COR-L47 (cell line): Measurements from ENCODE around the gene CABP1.

Experiments
- DNase-seq: peaks from one replicate; lab custom pipeline; 2025; lab: John Stamatoyannopoulos, UW

CABP1 gene

DNA sequence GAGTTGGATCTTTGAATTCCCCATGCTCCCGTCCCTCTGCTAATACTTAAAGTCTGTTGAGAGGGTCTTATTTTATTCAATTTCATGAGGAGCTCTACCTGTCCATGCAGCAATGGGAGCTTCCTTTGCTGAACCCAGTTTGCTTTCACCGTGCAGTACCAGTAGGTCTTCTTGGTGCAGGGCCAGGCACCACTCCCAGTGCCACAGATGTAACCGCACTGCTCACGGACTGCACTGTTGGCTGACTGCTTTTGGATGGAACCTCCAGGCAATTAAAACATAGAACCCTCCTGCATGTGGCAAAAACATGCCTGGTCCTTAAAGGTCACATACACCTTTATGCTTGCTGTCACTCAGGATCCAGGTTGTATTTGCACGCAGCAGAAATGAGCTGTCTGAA is 9.3 kb upstream of the CABP1 start:
- DNase-seq: no peak

DNA sequence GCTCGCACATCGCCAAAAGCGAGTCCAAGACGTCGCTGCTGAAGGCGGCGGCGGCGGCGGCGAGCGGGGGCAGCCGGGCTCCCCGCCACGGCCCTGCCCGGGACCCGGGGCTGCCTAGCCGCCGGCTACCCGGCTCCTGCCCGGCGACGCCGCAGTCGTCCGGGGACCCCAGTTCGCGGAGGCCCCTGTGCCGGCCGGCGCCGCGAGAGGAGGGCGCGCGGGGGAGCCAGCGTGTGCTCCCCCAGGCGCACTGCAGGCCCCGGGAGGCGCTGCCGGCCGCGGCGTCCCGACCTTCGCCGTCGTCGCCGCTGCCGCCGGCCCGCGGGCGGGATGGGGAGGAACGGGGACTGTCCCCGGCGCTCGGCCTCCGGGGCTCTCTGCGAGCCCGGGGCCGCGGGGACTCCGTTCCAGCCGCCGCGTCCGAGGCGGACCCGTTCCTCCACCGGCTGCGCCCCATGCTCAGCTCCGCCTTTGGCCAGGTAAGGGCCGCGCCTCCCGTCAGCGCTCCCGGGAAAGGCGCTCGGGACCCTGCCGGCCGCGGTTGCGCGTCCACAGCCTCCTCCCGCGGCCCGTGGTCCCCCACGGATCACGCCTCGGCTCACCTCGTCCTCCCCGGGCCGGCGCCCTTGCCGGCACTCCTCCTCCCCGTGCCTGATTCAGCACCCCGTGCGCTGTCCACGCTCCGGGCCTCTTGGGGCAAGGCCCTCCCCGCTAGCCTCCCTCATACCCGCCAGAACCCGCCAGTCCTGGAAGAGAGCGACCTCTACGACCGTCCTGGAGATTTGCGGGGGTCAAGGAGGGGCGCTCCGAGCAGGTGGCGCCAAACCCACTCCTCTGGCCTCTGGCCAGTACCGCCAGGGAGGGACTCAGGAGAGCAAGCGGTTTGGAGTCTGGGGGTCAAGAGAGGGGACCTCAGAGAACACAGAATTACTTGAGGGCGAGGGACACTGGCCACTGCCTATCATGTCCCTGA is 721 bp downstream of the CABP1 start:
- no peak for DNase-seq

DNA sequence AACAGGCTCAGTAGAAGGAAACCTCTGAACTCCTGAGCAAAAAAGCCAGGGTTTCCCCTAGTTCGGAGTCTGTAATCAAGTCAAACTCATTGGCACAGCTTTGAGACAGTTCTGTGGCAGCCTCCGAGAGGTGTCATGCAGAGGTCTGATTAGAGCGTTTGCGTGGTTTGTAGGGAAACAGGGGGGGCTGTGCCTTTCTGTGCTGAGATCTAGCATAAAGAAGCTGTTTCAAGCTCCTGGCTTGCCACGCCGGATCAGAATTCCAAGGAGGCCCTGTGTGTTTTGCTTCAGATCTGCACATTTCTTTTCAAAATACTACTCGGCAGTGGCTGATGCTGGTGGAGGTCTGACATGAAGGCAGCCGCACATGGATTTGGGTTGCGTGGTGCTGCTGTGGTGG is 1.7 kb downstream of the CABP1 start:
- no peak for DNase-seq

DNA sequence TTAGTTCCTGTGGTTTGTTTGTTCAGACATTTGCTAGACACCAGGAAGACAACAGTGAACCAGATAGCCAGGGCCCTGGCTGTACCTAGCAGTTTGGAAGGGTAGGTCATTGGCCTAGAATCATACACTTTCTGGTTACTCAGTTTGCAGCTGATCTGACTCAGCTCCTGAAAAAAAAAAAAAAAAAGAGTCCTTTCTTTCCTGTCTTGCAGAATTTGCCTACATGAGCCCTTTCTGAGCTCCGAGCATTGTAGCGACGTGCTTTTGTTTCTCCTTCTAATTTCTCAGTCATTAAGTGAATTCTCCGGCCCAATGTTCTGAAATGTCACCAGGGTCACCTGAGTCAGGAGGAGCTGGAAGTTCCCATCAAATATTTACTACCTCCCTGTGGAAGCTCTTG is 2.4 kb downstream of the CABP1 start:
- DNase-seq: no peak

DNA sequence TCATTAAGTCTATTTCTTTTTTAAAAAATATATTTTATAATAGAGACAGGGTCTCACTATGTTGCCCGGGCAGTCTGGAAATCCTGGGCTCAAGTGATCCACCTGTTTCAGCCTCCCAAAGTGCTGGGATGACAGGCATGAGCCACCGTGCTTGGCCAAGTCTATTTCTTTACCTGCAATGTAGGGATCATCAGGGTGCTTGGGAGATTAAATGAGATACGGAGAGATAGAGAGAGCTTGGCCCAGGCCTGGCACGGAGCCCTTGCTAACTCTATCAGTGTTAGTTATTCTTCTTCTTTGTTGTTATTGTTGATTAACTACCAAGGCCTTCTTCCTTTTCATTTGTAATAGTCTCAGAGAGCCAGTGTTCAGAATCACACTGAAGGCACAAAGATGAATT is 3.1 kb downstream of the CABP1 start:
- DNase-seq: no peak

DNA sequence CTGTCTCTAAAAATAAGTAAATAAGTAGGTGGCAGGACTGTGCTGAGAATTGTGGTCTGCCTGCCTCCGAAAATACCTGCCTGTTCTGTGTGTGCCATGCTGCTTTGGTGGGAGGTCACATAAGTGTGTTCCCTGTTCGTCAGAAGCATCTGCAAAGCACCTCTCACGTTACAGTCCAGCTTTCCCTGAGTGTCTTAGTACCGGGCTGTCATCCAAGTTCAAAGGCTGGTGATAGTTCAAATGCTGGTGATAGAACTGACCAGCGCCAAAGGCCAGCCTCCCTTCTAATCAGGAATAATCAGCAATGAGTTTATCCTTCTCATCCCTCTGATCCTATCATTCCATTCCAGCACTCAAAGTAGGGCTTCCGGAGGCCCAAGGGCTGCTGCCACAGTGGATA is 5.6 kb downstream of the CABP1 start:
- no peak for DNase-seq

DNA sequence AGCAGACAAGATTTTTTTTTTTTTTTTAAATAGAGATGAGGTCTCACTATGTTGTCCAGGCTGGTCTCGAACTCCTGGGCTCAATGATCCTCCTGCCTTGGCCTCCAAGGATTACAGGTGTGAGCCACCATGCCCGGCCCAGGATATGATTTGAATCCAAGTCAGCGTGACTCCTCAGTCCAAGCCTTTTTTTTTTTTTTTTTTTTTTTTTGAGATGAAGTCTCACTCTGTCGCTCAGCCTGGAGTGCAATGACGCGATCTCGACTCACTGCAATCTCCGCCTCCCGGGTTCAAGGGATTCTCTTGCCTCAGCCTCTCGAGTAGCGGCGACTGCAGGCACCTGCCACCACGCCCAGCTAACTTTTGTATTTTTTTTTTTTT is 6.9 kb downstream of the CABP1 start:
- DNase-seq: no peak

DNA sequence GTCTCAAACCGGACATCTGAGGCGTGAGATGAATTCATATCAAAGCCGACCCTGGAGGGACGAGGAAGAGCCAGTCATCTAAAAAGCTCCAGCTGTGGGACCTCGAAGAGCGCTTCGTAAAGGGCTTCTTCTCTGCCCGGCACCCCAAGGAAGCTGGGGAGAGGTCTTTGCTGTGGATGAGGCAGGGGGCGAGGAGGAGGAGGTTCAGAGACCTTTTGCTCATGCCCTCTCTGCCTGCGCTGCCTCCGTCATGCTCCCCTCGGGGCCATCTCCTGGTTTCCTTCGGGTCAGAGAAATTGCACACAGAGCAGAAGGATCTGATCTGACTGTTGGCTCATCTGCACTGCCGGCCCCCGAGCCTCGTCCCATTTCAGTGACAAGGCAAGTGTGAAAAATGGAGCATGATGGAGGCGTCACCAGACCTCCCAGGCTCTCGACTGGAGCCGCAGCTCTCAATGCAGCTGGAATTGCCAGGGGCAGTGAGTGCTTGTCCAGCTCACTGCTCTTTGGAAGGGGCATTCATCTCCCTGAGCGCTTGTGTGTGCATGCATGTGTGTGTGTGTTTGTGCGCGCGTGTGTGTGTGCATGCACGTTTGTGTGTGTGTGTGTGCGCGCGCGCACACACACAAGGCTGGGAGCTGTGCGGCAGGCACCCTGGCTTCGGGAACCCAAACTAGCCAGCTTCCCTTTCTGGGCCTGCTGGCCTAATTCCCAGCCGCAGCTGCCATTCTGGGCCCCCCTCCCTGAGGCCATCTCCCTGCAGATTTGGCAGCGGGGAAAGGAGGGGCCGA is 9.2 kb downstream of the CABP1 start:
- no peak for DNase-seq

DNA sequence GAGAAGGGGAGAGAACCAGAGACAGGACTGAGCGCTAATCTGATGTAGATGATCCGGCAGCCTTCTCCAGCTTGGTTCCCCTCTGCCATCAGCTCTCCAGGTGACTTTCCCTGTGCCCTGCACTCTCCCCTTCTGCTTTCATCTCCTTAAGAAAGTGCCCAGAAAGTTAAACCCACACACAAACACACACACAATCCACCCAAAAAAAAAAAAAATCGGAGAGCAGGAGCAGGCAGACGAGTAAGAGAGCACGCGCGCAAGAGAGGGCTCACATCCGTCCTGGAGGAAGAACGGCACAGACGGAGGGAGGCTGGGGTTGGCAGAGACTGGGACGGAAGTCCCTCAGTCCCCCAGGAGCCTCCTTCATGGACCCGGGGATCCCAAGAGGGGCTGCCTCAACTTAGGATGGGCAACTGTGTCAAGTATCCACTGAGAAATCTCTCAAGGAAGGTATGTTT is 9.8 kb downstream of the CABP1 start:
- DNase-seq: no peak

DNA sequence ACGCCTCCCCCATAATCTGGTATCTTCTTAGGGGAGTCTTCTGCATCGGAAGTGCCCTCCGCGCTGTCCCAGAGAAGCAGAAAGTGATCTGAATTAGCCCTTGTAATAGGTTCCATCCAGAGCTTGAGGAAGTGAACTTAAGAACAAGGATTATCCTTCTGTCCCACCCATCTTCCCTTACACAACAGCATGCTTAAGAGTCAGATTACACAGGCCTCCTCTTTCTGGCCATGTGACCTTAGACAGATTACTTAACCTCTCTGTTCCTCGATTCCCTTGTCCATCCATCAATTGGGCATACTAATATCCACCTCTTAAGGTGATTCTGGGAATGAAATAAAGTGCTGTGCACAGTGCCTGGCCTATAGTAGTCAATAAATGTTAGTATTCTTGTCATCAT is 11.4 kb downstream of the CABP1 start:
- no peak for DNase-seq

DNA sequence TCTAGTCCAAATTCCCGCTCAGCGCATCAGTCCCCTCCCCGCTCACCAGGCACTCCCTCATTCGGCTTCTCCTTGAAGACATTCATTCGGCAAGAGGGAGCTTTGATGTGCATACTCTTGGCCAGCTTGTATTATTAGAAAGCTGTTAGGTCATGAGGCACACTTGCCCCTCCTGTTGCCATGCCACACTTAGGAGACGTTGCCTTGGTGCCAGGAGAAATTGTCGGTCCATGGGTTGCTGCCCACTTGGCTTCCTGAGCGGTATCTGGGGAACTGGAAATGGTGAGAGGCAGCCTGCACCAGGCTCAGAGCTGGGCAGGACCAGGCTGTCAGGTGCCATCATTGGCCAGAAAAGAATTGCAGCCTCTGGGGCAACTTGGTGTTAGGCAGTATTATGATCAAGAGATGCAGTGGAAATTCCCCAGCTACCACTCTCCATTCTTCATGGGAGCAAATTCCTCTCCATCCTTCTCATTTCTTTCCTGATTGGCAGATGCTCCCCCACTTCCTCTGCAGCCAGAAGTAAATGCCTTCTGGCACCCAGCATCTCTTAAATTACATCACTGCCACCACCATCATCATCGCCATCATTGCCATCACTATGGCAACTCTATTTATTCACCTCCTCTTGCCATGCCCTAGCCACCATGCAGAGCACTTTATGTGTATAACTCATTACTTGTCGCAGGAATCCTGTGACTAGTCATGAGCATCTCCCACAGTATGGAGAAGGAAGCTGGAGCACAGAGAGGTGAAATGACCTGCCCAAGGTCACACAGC is 12.4 kb downstream of the CABP1 start:
- no peak for DNase-seq

DNA sequence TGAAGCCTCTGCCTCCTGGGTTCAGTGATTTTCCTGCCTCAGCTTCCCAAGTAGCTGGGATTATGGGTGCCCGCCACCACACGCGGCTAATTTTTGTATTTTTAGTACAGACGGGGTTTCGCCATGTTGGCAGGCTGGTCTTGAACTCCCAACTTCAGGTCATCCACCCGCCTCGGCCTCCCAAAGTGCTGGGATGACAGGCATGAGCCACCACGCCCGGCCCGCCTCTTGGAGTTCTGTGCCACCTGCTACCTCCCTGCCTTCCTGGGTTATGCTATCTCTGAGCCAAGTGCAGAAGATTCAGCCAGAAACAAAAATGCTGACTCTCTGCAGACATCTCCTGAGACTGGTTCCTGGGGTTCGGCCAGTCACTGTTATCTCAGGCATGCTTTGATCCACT is 13.2 kb downstream of the CABP1 start:
- no peak for DNase-seq

DNA sequence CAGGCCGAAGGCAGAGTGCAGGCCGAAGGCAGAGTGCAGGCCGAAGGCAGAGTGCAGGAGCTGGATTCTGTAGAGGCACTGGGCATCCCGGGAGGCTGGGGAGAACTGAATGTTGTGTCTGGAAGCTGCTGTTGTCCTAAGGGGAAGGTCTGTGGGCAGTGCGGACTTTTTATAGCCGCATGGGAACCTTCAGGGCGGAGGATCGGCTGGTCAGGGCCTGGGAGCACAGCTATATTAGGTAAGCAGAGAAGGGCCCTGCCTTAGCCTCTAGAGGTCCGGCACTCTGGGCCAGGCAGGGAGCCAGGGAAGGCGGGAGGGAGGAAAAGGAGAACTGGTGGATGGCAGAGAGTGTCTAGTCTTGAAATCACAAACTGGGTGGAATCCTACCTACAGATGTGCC is 14.2 kb downstream of the CABP1 start:
- DNase-seq: no peak

DNA sequence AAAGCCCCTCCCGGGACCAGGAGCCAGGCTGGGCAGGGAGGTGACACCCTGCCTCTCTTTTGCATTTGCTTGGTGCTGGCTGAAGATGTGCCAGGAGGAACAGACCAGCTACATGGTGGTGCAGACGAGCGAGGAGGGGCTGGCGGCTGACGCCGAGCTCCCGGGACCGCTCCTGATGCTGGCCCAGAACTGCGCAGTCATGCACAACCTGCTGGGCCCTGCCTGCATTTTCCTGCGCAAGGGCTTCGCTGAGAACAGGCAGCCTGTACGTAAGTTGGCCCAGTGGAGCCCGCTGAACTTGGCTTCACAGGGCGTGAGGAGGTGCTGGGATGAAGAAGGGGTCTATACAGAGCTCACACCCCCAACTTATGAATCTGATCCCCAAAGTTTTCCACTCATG is 15.6 kb downstream of the CABP1 start:
- DNase-seq: no peak

DNA sequence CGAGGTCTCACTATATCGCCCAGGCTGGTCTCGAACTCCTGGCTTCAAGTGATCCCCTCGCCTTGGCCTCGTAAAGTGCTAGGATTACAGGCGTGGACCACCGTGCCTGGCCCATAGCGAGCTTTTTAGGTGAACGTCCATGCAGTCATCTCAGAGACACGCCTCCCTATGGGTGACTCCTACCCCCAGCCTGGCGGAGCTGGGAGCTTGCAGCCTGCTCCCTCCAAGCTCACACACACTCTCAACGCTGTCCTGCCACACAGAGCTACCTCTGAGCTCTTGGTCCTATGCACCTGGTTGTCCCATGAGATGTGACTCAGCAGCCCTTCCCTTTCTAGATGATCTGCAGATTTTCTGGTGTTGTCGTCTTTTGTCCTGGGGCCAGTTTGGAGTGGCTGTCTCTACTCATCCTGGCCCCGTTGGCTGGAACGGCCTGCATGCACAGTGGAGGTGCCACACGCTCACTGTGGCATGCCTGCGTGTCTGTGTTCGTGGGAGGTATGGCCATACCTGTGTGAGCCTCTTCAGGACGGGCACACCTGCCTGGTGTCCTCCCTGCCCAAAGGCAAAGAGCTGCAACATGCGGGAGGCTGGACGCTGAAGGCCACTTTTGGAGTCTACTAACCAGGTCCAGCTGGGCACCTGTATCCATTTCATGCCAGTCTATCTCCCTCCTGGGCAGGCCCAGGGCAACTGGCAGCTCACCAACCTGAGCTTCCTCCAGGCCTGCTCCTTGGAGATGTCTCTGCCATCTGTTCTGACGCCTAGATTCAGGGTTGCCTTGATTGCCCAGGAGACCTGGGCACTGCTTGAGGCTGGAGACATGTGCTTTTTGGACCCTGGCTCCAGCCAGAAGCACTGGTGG is 18.1 kb downstream of the CABP1 start:
- no peak for DNase-seq

DNA sequence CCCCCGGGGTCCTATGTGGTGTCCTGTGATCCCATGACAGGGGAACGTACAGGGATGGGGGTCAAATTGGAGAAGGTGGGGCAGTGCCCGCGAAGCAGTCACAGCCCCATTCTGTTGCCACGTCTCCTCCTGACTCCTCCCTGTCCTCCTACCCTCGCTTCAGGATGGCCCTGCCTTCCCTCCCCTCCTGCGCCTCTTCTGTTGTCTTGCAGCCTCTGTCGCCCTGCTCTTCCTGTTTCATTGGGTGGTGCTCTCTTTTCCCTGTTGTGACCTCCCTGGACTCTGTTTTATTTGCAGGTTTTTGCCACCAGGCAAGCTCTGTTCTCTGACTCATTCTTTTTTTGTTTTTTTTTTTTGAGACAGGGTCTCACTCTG is 18.7 kb downstream of the CABP1 start:
- no peak for DNase-seq

DNA sequence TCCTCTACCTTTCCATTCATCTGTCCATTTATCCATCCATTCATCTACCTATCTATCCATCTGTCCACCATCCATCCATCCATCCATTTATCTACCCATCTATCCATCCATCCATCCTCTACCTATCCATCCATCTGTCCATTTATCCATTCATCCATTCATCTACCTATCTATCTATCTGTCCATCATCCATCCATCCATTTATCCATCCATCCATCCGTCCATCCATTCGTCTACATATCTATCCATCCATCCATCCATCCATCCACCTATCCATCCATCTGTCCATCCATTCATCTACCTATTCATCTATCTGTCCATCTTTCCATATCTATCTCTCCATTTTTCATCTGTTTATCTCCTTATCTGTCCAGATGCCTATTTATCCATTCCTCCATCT is 21.0 kb downstream of the CABP1 start:
- DNase-seq: no peak

DNA sequence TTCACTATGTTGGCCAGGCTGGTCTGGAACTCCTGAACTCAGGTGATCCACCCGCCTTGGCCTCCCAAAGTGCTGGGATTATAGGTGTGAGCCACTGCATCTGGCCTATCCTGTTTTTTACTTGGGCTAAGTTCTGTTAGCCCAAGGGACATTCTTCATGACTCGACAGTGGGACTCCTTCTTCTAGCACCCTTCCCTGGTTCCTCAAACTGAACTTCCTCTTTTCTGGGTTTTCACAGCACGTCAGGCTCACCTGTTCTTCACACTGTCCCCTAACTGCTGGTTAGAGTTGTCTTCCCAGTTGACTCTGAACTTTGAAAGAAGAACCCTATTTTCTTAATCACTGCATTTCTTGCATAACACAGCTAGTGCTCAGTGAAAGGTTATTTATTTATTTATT is 22.5 kb downstream of the CABP1 start:
- DNase-seq: no peak

DNA sequence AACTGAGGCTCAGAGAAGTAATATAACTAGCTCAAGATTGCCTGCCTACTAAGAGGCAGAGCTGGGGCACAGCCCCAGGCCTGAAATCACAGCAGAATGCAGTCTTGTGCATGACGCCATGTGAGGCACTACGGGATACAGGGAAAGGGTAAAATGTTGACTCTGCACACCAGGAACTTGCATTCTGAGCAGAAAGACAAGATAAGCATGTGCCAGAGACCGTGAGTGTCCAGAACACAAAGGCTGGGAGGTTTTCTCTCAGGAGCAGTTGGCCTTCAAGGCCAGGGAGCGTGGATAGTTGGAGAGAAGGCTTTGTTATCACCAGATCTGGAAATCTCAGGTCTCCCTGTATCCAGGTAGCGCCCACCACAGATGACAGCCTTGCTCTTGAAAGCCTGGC is 23.3 kb downstream of the CABP1 start:
- no peak for DNase-seq

DNA sequence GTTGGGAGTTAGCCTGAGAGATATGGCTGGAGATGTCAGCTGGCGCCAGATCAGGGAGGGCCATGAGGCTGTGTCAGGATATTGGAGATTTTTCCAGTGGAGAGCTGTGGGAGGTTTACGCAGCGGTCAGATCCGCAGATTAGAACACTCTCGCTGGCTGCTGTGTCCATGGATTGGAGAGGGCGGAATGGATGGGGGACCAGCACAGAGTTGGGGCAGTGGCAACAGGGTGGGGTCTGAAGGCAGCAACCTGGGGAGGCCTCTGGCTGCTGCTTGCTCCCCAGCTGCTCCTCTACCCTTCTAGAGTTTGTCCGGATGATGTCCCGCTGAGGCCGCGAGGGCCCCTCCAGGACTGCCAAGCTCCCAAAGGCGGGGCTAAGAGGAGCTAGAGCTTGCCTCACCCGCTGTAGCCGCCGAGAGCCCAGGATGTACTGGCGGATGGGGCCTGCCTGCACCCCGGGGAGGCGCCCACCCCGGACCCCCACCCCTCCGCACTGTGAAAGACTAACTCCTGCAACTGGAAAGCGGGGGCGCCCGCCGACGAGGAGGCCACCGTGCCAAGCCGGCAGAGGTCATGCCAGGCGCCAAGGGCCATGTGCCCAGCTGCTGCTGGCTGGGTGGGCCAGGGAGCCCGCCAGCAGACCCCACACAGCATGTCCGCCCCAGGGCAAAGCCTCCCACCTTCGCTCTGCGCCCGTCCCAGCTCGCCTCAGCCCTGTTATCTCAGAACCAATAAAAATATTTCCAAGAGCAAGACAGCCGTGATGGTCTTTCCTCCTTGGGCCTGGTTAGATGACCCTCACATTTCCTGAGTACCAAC is 26.4 kb downstream of the CABP1 start:
- no peak for DNase-seq
